Measurements from ENCODE around the gene CFAP46. TPM values are rescaled to one million over a fixed set of nuclear protein-coding genes. Genes with fewer than 3 reads are reported as not detected.

Gene CFAP46
- total and polyA plus RNA-seq, 4 donors: 0.33 to 0.59 (median 0.42) TPM

DNA sequence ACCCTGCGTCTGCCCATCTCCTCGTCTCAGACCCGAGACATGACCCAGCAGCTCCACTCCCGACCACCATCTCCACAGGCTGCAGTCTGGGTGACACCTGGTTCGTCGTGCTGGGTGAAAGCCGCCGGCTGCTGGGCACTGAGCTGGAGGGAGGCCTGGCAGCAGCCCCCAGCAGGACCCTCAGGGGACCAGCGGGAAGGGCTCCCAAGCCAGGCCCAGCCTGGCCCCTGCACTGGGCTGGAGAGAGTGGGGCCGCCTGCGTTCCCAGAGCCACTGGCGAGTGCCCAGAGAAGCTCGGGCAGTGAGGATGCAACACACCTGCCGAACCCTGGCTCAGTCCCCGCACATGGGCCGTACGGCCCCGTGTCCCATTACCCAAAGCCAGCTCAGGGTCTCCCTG lies 21.3 kb downstream of the CFAP46 start:
- Histone ChIP-seq H3K9me3 (ENCODE audit: control insufficient read depth in 4 of 4, low read length in 3 of 4) (no peaks in the 10 kb centered on the region), H3K27me3 (ENCODE audit: control insufficient read depth in 4 of 4, insufficient read depth in 4 of 4, low read length in 3 of 4) (no peaks in the 10 kb centered on the region)
- 91% methylated on average over 18 of the region's 18 CpGs for WGBS

DNA sequence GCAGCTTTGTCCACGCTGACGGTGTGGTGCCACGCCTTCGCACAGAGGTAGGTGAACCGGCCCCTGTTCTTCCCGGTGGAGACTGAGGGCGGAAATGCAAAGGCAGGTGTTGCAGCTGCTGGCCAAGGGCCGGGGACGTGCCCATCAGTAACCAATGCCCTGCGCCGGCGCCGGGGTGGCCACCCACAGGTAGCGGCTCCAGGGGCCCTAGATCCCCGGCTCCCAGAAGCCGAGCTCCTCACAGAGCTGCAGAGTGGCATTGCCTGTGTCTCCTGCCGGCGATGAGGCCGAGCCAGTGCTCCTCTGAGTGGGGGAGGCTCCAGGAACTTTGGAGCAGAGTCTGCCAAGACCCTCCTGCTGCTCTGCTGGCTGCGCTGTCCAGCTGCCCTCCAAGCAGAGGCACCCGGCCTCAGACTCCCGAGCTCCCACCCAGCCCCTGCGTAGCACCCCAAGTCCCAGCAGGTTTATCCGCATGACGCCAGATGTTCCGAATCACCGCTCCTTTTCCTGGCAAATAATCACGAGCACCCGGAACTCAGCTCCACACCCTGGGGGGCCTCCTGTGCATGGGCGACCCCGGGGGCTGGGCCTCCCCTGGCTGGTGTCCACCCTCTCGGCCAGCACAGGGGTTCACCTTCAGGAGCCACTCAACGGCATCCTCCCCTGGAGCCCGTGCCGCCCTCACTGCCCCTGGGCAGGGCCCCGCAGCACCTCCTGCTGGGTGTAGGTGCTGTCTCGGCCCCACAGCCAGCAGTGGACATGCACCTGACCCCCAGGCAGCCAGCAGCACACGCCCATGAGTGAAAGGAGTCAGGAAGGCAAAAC lies 22.1 kb downstream of the CFAP46 start:
- no peaks in the 10 kb centered on the region for H3K9me3 ChIP-seq (ENCODE audit: control insufficient read depth in 4 of 4, low read length in 3 of 4)
- 91% methylated on average over 38 of the region's 38 CpGs for WGBS
- no peak overlapping the region for H3K27ac ChIP-seq (ENCODE audit: low read depth in 1 of 2, low read length in 2 of 2)
- no peak overlapping the region for H3K4me3 ChIP-seq (ENCODE audit: low read depth in 1 of 3, low read length in 3 of 3)
- H3K36me3 ChIP-seq (ENCODE audit: control insufficient read depth in 4 of 4, insufficient read depth in 3 of 4, low read depth in 1 of 4, low read length in 3 of 4): no peaks in the 10 kb centered on the region
- no peak overlapping the region for H3K9ac ChIP-seq (ENCODE audit: low read depth in 1 of 2, low read length in 2 of 2)
- H3K27me3 ChIP-seq (ENCODE audit: control insufficient read depth in 4 of 4, insufficient read depth in 4 of 4, low read length in 3 of 4): no peaks in the 10 kb centered on the region
- no peak for DNase-seq (ENCODE audit: low spot score)
- TF ChIP-seq NR2F2 (IDR thresholded peaks at IDR 0.05) (no peak), SP1 (IDR thresholded peaks at IDR 0.05) (no peak), HNF4G (IDR thresholded peaks at IDR 0.05) (no peak), GABPA (IDR thresholded peaks at IDR 0.05 in 1 of 2, conservative IDR thresholded peaks at IDR 0.05 in 1 of 2) (no peak)
- TF ChIP-seq, protein P1, sequence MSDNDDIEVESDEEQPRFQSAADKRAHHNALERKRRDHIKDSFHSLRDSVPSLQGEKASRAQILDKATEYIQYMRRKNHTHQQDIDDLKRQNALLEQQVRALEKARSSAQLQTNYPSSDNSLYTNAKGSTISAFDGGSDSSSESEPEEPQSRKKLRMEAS (IDR thresholded peaks at IDR 0.05): no peak
- H3K4me1 ChIP-seq (ENCODE audit: control insufficient read depth in 4 of 4, insufficient read depth in 4 of 4, low read length in 3 of 4): no peaks in the 10 kb centered on the region

More for the DNA sequence above, 21.3 kb downstream of the CFAP46 start:
- Histone ChIP-seq H3K4me1 (ENCODE audit: control insufficient read depth in 4 of 4, insufficient read depth in 4 of 4, low read length in 3 of 4) (no peaks in the 10 kb centered on the region), H3K9ac (ENCODE audit: low read depth in 1 of 2, low read length in 2 of 2) (no peak overlapping the region), H3K27ac (ENCODE audit: low read depth in 1 of 2, low read length in 2 of 2) (no peak overlapping the region), H3K36me3 (ENCODE audit: control insufficient read depth in 4 of 4, insufficient read depth in 3 of 4, low read depth in 1 of 4, low read length in 3 of 4) (no peaks in the 10 kb centered on the region), H3K4me3 (ENCODE audit: low read depth in 1 of 3, low read length in 3 of 3) (no peak overlapping the region)
- no peak for DNase-seq (ENCODE audit: low spot score)
- no peak for TF ChIP-seq YY1 (IDR thresholded peaks at IDR 0.05)
- no peak for TF ChIP-seq FOXA2 (IDR thresholded peaks at IDR 0.05)
- no peak for TF ChIP-seq ATF3 (IDR thresholded peaks at IDR 0.05)
- no peak for TF ChIP-seq GABPA (IDR thresholded peaks at IDR 0.05 in 1 of 2, conservative IDR thresholded peaks at IDR 0.05 in 1 of 2)
- TF ChIP-seq RAD21 (IDR thresholded peaks at IDR 0.05): no peak
- no peak for TF ChIP-seq TAF1 (conservative IDR thresholded peaks at IDR 0.05)
- TF ChIP-seq, protein P1 (IDR thresholded peaks at IDR 0.05): no peak
- TF ChIP-seq NR2F2 (IDR thresholded peaks at IDR 0.05): no peak
- no peak for TF ChIP-seq JUND (IDR thresholded peaks at IDR 0.05)
- TF ChIP-seq HNF4G (IDR thresholded peaks at IDR 0.05): no peak
- TF ChIP-seq, protein P2, sequence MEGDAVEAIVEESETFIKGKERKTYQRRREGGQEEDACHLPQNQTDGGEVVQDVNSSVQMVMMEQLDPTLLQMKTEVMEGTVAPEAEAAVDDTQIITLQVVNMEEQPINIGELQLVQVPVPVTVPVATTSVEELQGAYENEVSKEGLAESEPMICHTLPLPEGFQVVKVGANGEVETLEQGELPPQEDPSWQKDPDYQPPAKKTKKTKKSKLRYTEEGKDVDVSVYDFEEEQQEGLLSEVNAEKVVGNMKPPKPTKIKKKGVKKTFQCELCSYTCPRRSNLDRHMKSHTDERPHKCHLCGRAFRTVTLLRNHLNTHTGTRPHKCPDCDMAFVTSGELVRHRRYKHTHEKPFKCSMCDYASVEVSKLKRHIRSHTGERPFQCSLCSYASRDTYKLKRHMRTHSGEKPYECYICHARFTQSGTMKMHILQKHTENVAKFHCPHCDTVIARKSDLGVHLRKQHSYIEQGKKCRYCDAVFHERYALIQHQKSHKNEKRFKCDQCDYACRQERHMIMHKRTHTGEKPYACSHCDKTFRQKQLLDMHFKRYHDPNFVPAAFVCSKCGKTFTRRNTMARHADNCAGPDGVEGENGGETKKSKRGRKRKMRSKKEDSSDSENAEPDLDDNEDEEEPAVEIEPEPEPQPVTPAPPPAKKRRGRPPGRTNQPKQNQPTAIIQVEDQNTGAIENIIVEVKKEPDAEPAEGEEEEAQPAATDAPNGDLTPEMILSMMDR (IDR thresholded peaks at IDR 0.05; ENCODE audit: low read depth, low read length, missing input control): no peak
- no peak for TF ChIP-seq HNF4A (conservative IDR thresholded peaks at IDR 0.05)

- H3K27me3 ChIP-seq (ENCODE audit: control insufficient read depth in 4 of 4, insufficient read depth in 4 of 4, low read length in 3 of 4): no peaks in the 10 kb centered on the region
- TF ChIP-seq FOXA2 (IDR thresholded peaks at IDR 0.05) (no peak), FOXA1 (IDR thresholded peaks at IDR 0.05) (no peak), RXRA (IDR thresholded peaks at IDR 0.05) (no peak), GABPA (IDR thresholded peaks at IDR 0.05 in 1 of 2, conservative IDR thresholded peaks at IDR 0.05 in 1 of 2) (no peak), HNF4G (IDR thresholded peaks at IDR 0.05) (no peak), TAF1 (conservative IDR thresholded peaks at IDR 0.05) (no peak), RAD21 (IDR thresholded peaks at IDR 0.05) (no peak), EGR1 (IDR thresholded peaks at IDR 0.05; ENCODE audit: low read depth in 2 of 2) (no peak), NR2F2 (IDR thresholded peaks at IDR 0.05) (no peak), ATF3 (IDR thresholded peaks at IDR 0.05) (no peak), YY1 (IDR thresholded peaks at IDR 0.05) (no peak)
- TF ChIP-seq, protein P3, sequence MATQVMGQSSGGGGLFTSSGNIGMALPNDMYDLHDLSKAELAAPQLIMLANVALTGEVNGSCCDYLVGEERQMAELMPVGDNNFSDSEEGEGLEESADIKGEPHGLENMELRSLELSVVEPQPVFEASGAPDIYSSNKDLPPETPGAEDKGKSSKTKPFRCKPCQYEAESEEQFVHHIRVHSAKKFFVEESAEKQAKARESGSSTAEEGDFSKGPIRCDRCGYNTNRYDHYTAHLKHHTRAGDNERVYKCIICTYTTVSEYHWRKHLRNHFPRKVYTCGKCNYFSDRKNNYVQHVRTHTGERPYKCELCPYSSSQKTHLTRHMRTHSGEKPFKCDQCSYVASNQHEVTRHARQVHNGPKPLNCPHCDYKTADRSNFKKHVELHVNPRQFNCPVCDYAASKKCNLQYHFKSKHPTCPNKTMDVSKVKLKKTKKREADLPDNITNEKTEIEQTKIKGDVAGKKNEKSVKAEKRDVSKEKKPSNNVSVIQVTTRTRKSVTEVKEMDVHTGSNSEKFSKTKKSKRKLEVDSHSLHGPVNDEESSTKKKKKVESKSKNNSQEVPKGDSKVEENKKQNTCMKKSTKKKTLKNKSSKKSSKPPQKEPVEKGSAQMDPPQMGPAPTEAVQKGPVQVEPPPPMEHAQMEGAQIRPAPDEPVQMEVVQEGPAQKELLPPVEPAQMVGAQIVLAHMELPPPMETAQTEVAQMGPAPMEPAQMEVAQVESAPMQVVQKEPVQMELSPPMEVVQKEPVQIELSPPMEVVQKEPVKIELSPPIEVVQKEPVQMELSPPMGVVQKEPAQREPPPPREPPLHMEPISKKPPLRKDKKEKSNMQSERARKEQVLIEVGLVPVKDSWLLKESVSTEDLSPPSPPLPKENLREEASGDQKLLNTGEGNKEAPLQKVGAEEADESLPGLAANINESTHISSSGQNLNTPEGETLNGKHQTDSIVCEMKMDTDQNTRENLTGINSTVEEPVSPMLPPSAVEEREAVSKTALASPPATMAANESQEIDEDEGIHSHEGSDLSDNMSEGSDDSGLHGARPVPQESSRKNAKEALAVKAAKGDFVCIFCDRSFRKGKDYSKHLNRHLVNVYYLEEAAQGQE (IDR thresholded peaks at IDR 0.05): no peak
- TF ChIP-seq, protein P1 (IDR thresholded peaks at IDR 0.05): no peak
Observed at GRCh38 chr10:132919374-132920100, 22.8 kb downstream of the CFAP46 start.

More at GRCh38 chr10:132919374-132920100, 22.8 kb downstream of the CFAP46 start:
- no peak overlapping the region for H3K27ac ChIP-seq (ENCODE audit: low read depth in 1 of 2, low read length in 2 of 2)
- no peaks in the 10 kb centered on the region for H3K9me3 ChIP-seq (ENCODE audit: control insufficient read depth in 4 of 4, low read length in 3 of 4)
- H3K4me3 ChIP-seq (ENCODE audit: low read depth in 1 of 3, low read length in 3 of 3): no peak overlapping the region
- no peak overlapping the region for H3K9ac ChIP-seq (ENCODE audit: low read depth in 1 of 2, low read length in 2 of 2)
- H3K4me1 ChIP-seq (ENCODE audit: control insufficient read depth in 4 of 4, insufficient read depth in 4 of 4, low read length in 3 of 4): no peaks in the 10 kb centered on the region
- no peak for DNase-seq (ENCODE audit: low spot score)
- no peaks in the 10 kb centered on the region for H3K36me3 ChIP-seq (ENCODE audit: control insufficient read depth in 4 of 4, insufficient read depth in 3 of 4, low read depth in 1 of 4, low read length in 3 of 4)
- WGBS: 93% methylated on average over 45 of the region's 45 CpGs

Measured in liver (tissue), 9 donors.